ENCODE results near the gene AP3D1.

AP3D1 gene

GRCh38 chr19:2180881-2181632 lies 29.7 kb upstream of the AP3D1 start:
- no peak for DNase-seq (ENCODE audit: low read depth)

GRCh38 chr19:2180114-2180513 lies 28.7 kb upstream of the AP3D1 start:
- DNase-seq (ENCODE audit: low read depth) = no peak

- DNase-seq (ENCODE audit: low read depth) = no peak
Observed at GRCh38 chr19:2179095-2179494, 27.7 kb upstream of the AP3D1 start.

GRCh38 chr19:2176337-2176994 lies 25.1 kb upstream of the AP3D1 start:
- DNase-seq (ENCODE audit: low read depth) = no peak

- DNase-seq (ENCODE audit: low read depth) = no peak
Observed at GRCh38 chr19:2175742-2176141, 24.4 kb upstream of the AP3D1 start.

- no peak for DNase-seq (ENCODE audit: low read depth)
Observed at GRCh38 chr19:2173767-2174577, 22.6 kb upstream of the AP3D1 start.

GRCh38 chr19:2173388-2173766 lies 22.0 kb upstream of the AP3D1 start:
- no peak for DNase-seq (ENCODE audit: low read depth)

- no peak for DNase-seq (ENCODE audit: low read depth)
Observed at GRCh38 chr19:2171349-2172145, 20.2 kb upstream of the AP3D1 start.

GRCh38 chr19:2170987-2171348 lies 19.6 kb upstream of the AP3D1 start:
- no peak for DNase-seq (ENCODE audit: low read depth)

- DNase-seq (ENCODE audit: low read depth) = no peak
Observed at GRCh38 chr19:2170219-2170618, 18.9 kb upstream of the AP3D1 start.

GRCh38 chr19:2168619-2169424 lies 17.5 kb upstream of the AP3D1 start:
- peak; percentile 99 for DNase-seq (ENCODE audit: low read depth)

- peak; percentile 64 for DNase-seq (ENCODE audit: low read depth)
Observed at GRCh38 chr19:2167896-2168618, 16.7 kb upstream of the AP3D1 start.

- DNase-seq (ENCODE audit: low read depth) = no peak
Observed at GRCh38 chr19:2166741-2167738, 15.7 kb upstream of the AP3D1 start.

GRCh38 chr19:2164020-2164998 lies 12.9 kb upstream of the AP3D1 start:
- DNase-seq (ENCODE audit: low read depth) = peak; percentile 43

GRCh38 chr19:2160379-2160778 lies 9.0 kb upstream of the AP3D1 start:
- no peak for DNase-seq (ENCODE audit: low read depth)

GRCh38 chr19:2157452-2157851 lies 6.1 kb upstream of the AP3D1 start:
- DNase-seq (ENCODE audit: low read depth) = no peak

GRCh38 chr19:2154587-2155075 lies 3.3 kb upstream of the AP3D1 start:
- DNase-seq (ENCODE audit: low read depth) = no peak

GRCh38 chr19:2150794-2151338 lies 500 bp downstream of the AP3D1 start:
- DNase-seq (ENCODE audit: low read depth) = no peak

All from iris pigment epithelial cell (primary cell).